LoVo (cell line): ENCODE results near the gene SEC61A1.

ENCODE experiments used
- DNase-seq: peaks from one replicate; pipeline ENCODE4 v3.0.0-alpha.2; 2016; ENCODE audit warnings: low spot score

The SEC61A1 gene

GRCh38 chr3:128051837-128052594 lies at the start of gene SEC61A1:
Gene SEC61A1, plus strand, starts transcription at chr3:128052437. Its CDS starts 116 bp downstream, at chr3:128052553.
- DNase-seq, result peak; percentile 94

- DNase-seq, result no peak
These were observed 47.6 kb upstream of the SEC61A1 start for GRCh38 chr3:128004661-128005060.

GRCh38 chr3:128006061-128007032 lies 45.9 kb upstream of the SEC61A1 start:
- no peak for DNase-seq

GRCh38 chr3:128007033-128007424 lies 45.2 kb upstream of the SEC61A1 start:
- no peak for DNase-seq

GRCh38 chr3:128009952-128010846 lies 42.0 kb upstream of the SEC61A1 start:
- DNase-seq, result peak; percentile 36

GRCh38 chr3:128011140-128011539 lies 41.1 kb upstream of the SEC61A1 start:
- peak; percentile 39 for DNase-seq

- no peak for DNase-seq
These were observed 40.2 kb upstream of the SEC61A1 start for GRCh38 chr3:128012050-128012449.

GRCh38 chr3:128014548-128014947 lies 37.7 kb upstream of the SEC61A1 start:
- no peak for DNase-seq

GRCh38 chr3:128016502-128016901 lies 35.7 kb upstream of the SEC61A1 start:
- no peak for DNase-seq

- DNase-seq, result no peak
These were observed 30.4 kb upstream of the SEC61A1 start for GRCh38 chr3:128021768-128022372.

- no peak for DNase-seq
These were observed 19.1 kb upstream of the SEC61A1 start for GRCh38 chr3:128033102-128033501.

GRCh38 chr3:128036119-128036518 lies 16.1 kb upstream of the SEC61A1 start:
- DNase-seq, result no peak

- no peak for DNase-seq
These were observed 12.2 kb upstream of the SEC61A1 start for GRCh38 chr3:128040041-128040440.

GRCh38 chr3:128040660-128041059 lies 11.6 kb upstream of the SEC61A1 start:
- no peak for DNase-seq

- no peak for DNase-seq
These were observed 10.9 kb upstream of the SEC61A1 start for GRCh38 chr3:128041344-128041743.

GRCh38 chr3:128050597-128050996 lies 1.6 kb upstream of the SEC61A1 start:
- no peak for DNase-seq

- peak; percentile 44 for DNase-seq
These were observed 789 bp upstream of the SEC61A1 start for GRCh38 chr3:128051459-128051836.

- DNase-seq, result no peak
These were observed 536 bp downstream of the SEC61A1 start for GRCh38 chr3:128052595-128053351.

GRCh38 chr3:128053614-128054013 lies 1.4 kb downstream of the SEC61A1 start:
- no peak for DNase-seq

- DNase-seq, result no peak
These were observed 2.1 kb downstream of the SEC61A1 start for GRCh38 chr3:128054367-128054766.

GRCh38 chr3:128056258-128056657 lies 4.0 kb downstream of the SEC61A1 start:
- no peak for DNase-seq
